GM18873 (cell line): ENCODE results near the gene ARMC9.

ENCODE experiments used
- ATAC-seq: cut with Tn5 transposase; IDR thresholded peaks from one replicate; pipeline ENCODE4 v1.9.1; 2021; ENCODE audit warnings: mild to moderate bottlenecking, moderate library complexity, moderate number of reproducible peaks; ENCODE audit not compliant: unreplicated experiment, low FRiP score

The ARMC9 gene

DNA sequence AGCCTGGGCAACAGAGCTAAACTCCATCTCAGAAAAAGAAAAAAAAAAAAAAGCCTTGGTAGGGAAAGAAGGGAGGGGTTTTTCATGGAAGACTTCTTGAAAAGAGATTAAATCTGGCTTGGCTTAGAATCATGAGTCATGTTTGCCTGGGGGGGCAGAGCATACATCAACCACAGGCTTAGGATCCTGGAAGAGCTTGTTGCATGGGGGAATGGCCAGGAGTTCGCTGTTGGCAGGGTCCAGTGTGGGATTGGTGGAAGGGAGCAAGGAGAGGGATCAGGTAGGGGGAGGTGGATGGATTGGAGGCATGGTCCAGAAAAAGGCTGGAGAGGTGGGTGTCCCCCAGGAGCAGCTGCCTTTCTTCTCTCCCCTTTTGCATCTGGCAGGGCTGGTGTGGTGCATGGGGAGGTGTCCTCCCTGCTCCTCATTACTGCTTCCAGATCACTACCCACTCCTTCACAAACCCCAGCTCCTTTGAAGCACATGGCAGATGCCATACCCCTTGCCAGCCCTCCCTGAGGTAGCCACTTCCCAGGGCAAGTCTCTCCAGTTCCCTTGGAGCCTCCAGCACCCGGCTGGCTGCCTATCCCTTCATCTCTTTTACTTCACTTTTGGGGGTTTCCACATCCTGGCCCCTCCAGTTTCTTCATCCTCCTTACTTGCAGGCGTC is 2.5 kb downstream of the ARMC9 start:
- no peak for ATAC-seq

DNA sequence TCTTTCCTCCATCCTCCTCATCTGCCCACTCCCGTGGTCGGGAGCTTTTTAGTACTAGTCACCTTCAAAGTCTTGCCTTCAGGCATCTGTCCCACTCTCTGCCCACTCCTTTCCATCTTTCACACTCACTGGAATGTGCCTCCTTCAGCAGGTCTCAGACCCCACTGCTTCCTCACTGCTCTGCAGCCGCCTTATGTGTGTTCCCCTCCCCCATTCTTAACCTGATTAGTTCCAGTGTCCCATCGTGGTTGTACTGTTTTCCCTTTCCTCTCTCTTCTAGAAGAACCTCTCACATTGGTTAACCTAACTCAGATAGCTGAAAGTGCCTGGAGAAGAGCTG is 3.0 kb downstream of the ARMC9 start:
- no peak for ATAC-seq

DNA sequence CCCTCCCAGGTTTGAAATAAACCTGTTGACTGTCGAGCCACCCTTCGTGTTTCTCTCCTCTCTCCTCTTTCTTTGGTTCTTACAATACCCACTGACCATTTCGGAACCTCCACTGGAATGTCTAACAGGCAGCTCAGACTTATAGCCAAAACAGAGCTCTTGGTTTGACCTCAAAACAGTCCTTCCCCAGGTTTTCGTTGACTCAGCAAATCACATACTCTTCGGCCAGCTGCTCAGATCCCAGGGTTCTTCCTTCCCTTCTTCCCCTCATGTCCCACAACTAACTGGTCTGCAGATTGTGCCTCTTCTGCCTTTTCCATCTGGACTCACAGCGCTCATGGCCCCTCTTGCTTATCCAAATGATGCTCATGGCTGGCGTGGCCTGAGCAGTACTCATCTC is 4.7 kb downstream of the ARMC9 start:
- ATAC-seq, result no peak

DNA sequence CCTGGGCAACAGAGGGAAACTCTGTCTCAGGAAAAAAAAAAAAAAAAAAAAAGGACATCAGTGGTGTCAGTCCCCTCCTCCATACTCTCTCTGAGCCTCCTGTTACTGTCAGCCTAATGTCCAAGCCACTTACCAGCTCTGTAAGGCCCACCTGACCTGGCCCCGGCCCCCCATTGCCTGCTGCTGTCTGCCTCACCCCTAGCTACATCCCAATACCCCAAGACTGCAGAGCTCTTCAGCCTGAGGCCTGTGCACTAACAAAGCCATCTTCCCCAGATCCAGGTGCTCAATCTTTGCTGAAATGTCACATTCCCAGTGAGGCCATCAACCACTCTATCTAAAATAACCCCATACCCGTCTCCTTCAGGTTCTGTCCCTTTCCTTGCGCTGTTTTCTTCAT is 5.7 kb downstream of the ARMC9 start:
- ATAC-seq, result no peak

DNA sequence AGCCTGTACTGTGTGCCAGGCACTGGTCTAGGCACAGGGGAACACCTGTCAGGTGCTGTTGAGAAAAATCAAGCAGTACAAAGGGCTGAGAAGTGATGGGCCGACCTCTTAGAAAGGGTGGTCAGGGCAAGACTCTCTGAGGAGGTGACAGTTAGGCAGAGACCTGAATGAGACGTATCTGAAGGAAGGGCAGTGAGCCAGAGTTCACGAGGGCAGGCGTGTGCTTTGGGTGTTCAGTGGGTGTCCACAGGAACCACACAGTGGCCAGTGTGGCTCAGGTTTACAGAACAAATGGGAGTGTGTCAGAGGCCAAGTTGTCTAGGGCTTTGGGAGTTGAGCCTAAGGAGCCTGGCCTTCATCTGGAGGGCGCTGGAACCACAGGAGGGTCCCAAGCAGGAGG is 6.2 kb downstream of the ARMC9 start:
- no peak for ATAC-seq

DNA sequence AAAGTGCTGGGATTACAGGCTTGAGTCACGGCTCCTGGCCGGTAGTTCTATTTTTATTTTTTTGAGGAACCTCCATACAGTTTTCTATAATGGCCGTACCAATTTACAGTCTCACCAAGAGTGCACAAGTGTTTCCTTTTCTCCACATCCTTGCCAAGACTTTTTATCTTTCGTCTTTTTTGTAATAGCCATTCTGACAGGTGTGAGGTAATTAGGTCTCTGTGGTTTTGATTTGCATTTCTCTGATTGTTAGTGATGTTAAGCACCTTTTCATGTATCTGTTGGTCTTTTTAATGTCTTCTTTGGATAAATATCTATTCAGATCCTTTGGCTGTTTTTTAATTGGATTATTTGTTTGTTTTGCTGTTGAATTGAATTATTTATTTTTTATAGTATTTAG is 9.3 kb downstream of the ARMC9 start:
- ATAC-seq, result no peak

DNA sequence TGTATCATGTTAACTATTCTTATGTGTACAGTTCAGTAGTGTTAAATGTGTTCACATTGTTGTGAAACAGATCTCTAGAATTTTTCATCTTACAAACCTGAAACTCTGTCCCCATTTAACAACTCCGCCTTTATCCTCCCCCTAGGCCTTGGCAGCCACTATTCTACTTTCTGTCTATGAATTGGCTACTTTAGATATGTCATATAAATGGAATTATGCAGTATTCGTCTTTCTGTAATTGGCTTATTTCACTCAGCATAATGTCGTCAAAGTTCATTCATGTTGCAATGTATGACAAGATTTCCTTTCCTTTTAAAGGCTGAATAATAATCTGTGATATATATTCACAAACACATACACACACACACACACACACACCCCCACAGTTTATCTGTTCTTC is 12.4 kb downstream of the ARMC9 start:
- no peak for ATAC-seq

DNA sequence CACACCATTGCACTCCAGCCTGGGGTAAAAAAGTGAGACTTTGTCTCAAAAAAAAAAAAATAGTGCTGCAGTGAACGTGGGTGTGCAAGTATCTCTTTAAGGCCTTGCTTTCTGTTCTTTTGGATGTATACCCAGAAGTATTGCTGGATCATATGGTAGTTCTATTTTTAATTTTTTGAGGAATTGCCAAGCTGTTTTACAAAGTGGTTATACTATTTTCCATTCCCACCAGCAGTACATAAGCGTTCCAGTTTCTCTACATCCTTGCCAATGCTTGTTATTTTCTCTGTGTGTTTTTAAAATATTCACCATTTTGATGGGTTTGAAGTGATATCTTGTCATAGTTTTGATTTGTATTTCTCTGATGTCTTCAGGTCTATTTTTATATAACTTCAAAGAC is 13.1 kb downstream of the ARMC9 start:
- ATAC-seq, result no peak

DNA sequence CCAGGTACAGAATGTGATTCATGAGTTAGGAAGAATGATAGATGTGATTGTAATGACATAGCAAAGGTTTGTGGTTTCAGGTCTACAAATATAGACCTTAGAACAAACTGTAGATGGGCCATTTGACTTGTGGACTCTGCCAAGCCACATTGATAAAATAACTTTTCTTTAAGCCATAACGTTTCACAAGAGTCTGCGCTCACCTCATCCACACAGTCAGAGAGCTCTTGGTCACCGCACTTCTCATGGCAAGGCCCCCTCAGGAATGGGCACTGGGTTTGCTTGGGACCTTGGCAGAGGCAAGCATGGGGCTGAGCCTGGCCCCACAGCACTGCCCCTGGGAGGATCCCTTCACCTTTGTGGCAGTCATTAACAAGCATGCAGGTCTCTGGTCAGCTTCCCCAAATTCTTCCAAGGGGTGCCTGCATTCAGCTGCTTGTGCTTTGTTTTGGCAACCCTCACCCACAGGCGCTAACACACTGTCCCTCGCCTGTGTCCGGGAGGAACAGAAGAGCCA is 14.0 kb downstream of the ARMC9 start:
- no peak for ATAC-seq

DNA sequence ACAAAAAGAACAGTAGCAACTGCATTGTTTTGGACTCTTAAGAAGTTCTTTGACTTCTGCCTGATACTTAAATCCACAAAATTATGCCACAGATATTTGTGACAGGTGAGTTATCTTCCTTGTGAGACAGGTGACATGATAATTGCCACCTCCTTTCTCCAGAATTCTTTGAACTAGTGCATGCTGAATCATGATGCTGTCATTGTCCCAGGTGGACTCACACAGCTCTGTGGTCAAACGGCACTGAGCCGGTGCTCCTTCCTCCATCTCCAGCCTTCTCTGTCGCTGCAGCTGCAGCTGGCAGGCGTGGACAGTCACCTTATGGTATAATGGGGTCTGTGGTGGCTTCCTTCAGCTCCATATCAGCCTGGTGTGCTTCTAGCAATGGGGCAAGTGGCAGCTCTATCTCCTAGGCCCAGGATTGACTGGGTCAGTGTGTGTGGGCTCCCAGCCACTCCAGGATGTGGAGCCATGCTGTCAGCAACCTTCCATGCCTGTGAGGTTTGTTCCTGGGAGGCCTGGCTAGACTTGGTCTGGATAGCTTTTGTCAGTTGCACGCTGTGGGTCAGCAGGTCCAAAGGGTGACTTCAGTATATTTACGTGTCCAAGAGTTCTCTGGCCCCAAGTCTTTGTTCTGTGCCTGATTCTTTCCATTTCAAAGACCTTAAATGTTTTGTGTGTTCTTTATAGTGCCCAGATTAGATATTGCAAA is 15.7 kb downstream of the ARMC9 start:
- no peak for ATAC-seq

DNA sequence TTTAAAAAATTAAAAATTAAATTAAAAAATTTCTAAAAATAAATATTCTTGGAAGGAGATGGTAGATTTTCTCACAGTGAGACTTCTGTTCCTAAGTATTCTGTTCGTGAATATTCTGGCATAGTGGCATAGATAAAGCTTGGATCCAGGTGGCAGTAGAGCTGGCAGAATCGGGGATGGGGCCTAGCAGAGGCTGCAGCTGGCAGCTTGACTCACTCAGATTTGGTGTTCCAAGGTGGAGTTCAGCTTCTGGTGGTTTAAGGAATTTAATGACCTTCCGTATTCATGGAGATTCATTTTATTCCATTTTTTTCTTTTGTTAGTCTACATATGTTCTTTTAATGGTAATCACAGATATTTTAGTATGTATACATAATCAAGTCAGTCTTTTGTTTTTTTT is 19.9 kb downstream of the ARMC9 start:
- ATAC-seq, result no peak

DNA sequence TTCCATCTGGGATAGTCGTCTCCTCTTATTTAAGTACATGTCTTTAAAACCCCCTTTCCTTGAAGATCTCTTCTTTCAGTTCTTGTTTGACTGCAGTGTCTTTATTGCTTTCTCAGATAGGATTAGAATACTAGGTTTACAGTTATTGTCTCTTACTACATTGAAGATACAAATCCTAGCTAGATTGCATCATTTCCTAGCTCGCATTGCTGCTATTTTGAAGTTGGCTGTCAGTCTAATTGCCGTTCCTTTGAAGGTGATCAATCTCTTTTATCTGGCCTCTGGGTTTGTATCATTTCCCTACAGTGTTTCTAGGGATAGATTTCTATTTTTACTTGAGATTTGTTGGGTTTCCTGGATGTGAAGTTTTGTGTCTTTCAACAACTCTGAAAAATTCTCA is 20.9 kb downstream of the ARMC9 start:
- no peak for ATAC-seq

DNA sequence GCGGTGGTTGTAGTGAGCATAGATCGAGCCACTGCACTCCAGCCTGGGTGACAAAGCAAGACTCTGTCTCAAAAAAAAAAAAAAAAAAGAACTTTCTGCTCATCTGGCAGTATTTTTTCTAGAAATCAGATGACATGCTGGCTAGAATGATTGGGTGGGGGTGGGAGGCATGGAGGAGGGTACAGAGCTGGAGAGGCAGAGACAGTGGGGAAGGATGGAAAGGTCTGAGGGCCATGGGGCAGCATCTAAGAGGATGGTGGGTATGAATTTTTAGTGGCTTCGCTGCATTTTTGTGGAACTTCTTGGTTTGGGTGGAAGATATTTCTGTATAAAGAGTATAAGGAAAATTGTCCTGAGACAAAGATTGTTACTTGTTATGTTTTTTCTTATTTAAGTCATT is 23.3 kb downstream of the ARMC9 start:
- ATAC-seq, result no peak

DNA sequence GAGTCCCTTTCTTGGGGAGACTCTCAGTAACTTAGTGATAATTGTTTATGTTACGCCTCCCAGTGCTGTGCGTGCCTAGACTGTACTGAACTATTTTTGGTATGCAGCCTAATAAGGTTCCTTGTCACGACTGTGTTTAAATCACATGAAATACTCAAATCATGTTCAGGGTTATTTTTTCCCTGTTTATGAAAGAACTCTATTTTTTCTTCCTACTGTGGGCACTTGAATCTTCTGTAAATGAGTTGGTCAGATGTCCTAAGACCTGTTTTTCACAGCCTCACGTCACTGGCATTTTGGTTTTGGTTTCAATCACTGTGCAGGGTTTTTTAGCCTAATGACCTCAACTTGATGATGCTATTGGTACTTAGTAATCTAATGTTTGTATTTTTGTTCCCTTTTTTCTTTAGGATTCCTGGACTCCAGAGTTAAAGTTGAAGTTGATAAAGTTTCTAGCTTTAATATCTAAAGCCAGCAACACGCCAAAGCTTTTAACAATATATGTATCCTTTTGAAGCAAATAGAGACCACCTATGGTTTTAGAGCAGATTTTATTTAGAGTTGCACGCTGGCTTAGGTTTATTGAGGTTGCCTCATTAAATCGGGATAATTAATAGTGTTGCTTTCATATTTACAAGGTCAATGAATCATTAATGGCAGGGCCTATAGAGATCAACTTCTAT is 24.0 kb downstream of the ARMC9 start:
- peak; percentile 62 for ATAC-seq

DNA sequence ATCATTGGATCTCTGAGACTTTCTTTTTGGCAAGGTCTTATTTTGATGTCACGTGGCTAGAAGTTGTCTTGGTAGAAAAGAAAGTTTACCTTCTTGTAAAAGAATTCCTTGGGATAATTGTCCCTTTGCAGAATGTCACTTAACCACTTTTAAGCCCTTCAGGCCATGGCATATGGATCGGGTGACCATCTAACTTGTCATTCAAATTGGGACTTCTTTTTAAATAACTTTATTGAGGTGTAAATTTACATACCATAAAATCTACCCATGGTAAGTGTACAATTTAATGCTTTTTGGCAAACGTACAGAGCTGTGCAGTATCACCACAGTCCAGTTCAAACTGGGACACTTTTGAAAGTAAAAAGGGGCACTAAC is 24.6 kb downstream of the ARMC9 start:
- no peak for ATAC-seq

DNA sequence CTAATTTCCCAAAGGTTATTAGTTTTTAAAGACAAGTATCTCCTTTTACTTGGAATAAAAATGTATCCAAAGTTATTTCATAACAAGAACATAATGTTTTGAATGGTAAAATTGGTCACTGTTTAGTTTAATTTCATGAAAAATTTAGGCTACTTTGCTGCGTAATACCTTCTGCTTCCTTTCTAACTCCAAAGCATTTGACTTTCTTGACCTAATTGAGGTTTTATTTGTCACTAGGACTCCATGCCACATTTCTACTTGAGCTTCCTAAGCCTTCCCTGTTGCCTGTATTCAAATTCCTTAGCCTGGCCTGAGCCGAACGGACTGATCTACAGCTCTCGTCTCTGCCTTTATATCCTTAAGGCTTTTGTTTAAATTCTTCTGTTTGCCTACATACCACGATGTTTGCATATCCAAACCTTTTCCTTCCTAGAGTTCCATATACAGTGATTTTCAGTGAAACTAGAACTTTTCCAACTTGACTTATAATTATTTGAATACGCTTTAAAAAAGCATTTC is 25.1 kb downstream of the ARMC9 start:
- ATAC-seq, result no peak

DNA sequence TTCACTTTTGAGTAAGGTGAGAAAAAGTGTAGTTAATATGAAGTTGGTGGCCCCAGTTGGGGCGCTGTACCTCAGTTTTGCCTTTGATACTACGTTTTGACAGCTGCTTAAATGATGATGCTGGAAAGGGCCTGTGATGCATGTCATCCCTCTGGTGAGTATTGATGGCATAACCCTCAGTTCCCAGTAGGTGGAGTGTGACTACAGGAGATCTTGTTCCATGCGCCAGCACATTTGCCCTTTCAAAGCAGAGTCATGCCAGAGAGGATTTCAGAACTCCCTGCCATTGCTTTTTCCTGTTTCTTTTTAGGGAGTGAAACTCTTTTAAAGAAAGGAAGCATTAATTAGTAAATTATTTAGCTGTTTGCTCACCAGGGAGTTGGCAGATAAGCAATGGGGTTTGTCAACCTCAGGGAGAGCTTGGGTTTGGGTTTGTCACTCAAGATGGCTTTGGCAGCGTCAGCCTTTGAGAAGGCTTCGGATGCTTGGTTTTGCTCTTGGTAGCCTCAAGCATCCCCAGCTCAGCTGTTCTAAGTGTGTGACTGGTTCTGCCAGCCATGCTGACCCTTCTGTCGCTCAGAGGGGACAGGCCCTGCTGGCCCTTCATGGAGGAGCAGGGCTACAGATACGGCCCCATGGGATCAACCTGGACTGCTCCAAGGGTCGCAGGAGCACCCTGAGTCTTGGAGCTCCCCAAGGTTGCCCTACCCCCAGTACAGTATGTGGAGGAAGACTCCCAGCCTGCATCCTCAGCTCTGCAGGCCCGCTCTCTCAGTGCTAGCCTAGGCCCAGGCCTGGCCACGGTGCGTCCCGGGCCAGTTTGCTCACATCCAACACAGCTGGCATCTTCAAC is 29.1 kb downstream of the ARMC9 start:
- peak; percentile 52 for ATAC-seq

DNA sequence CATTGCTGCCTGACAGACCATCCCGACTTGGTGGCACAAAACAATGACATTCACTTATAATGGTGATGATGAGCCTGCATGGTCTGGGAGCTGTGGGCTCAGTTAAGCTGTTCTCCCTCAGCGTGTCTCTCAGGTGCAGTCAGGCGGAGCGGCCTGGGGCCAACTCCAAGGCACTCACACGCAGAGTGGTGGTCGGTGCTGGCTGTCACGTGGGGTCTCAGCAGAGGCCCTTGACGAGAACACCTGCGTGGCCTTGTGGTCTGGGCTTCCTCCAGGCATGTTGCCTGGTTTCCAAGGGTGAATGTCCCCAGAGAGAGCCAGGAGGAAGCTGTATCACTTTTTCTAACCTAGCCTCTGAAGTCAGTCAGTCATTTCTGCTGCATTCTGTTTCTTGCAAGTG is 29.8 kb downstream of the ARMC9 start:
- ATAC-seq, result peak; percentile 66

DNA sequence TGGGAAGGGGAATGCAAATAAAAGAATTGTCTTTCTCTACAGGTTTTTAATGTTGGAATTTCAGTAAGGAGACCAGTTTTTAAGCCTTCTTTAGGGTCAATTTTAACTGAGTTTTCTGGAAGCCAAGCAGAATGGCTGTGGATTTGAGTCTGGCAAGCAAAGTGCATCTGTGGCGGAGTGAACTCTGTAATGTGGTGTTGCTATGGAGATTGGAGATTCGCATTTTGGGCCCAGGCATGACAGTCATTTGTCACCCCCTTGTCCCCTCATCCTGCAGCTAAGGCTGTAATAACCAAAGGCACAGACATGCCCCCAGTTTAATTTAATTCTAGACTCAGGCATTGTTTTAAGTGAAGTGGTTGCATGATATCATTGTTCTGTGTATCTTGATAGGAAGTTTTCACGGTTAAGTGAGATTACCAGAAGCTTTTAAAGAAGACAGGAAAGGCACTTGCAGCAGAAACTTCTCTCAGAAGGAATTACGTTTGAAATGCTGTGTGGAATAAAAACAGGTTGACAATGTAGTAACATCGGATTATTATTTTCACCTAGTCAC is 30.6 kb downstream of the ARMC9 start:
- no peak for ATAC-seq

DNA sequence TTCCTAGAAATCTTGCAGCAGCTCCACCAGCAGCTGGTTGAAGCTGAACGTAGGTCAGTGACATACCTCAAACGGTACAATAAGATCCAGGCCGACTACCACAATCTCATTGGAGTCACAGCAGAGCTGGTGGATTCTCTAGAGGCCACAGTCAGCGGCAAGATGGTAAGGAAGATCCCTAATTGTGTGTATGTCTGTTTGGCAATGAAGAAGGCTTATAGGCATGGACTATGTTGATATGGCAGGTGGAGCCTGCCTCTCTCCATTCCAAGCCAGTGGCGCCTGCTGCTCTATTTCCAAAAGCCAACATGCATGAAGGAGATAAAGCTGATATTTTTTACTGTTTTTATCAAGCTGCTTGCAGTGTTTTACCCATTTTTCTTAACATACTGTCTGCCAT is 36.8 kb downstream of the ARMC9 start:
- no peak for ATAC-seq
